ACC112 (cell line): ENCODE measurements around the gene TLR6.
"Not testable (repeated sequence)": the region's sequence is repeated elsewhere in the genome, so short reads cannot be mapped to it uniquely, and the experiment has no call there.

Experiments
- H2AFZ ChIP-seq: fragments of 200-600 bp; sonication (generic); one replicate; pipeline ENCODE4 v1.6.0; 2017; ENCODE audit warnings: antibody characterized with exemption, low read length; ENCODE audit not compliant: unreplicated experiment
- H3K27ac ChIP-seq: fragments of 200-600 bp; sonication (generic); 2 replicates; pipeline ENCODE4 v1.5.1; 2014; ENCODE audit warnings: low read depth, mild to moderate bottlenecking, antibody characterized with exemption, low read length, moderate library complexity
- H3K27me3 ChIP-seq: fragments of 200-600 bp; sonication (generic); 2 replicates; pipeline ENCODE4 v1.6.1; 2014; ENCODE audit warnings: mild to moderate bottlenecking, antibody characterized with exemption, low read length, moderate library complexity, mixed read lengths; ENCODE audit not compliant: insufficient read depth
- H3K36me3 ChIP-seq: fragments of 200-600 bp; sonication (generic); 2 replicates; pipeline ENCODE4 v1.6.1; 2016; ENCODE audit warnings: mild to moderate bottlenecking, antibody characterized with exemption, low read length, moderate library complexity, mixed read lengths; ENCODE audit not compliant: insufficient read depth
- H3K4me1 ChIP-seq: fragments of 200-600 bp; sonication (generic); one replicate; pipeline ENCODE4 v1.6.1; 2016; ENCODE audit warnings: low read length, mixed read lengths; ENCODE audit not compliant: insufficient read depth, unreplicated experiment, control insufficient read depth
- H3K4me3 ChIP-seq: fragments of 200-600 bp; sonication (generic); 2 replicates; pipeline ENCODE4 v1.5.1; 2014; ENCODE audit warnings: mild to moderate bottlenecking, low read depth, low read length
- H3K79me2 ChIP-seq: fragments of 200-600 bp; sonication (generic); one replicate; pipeline ENCODE4 v1.6.0; 2016; ENCODE audit warnings: low read length; ENCODE audit not compliant: control insufficient read depth, unreplicated experiment, insufficient read depth

The TLR6 gene

DNA sequence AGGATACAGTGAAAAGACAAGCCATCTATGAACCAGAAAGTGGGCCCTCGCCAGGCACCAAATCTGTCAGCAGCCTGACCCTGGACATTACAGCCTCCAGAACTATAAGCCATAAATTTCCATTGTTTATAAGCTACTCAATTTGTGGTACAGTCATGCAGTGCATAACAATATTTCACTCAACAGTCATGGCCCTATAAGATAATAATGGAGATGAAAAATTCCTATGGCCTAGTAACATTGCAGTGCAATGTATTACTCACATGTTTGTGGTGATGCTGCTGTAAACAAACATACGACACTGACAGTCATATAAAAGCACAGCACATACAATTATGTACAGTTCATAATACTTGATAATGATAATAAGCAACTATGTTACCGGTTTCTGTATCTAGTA is 34.9 kb downstream of the TLR6 start:
- Histone ChIP-seq H3K79me2 (no peaks in the 10 kb centered on the region), H3K27ac (no peak overlapping the region), H3K27me3 (no peaks in the 10 kb centered on the region), H3K36me3 (no peaks in the 10 kb centered on the region), H3K4me1 (no peaks in the 10 kb centered on the region), H2AFZ (no peak overlapping the region), H3K4me3 (no peak overlapping the region)

DNA sequence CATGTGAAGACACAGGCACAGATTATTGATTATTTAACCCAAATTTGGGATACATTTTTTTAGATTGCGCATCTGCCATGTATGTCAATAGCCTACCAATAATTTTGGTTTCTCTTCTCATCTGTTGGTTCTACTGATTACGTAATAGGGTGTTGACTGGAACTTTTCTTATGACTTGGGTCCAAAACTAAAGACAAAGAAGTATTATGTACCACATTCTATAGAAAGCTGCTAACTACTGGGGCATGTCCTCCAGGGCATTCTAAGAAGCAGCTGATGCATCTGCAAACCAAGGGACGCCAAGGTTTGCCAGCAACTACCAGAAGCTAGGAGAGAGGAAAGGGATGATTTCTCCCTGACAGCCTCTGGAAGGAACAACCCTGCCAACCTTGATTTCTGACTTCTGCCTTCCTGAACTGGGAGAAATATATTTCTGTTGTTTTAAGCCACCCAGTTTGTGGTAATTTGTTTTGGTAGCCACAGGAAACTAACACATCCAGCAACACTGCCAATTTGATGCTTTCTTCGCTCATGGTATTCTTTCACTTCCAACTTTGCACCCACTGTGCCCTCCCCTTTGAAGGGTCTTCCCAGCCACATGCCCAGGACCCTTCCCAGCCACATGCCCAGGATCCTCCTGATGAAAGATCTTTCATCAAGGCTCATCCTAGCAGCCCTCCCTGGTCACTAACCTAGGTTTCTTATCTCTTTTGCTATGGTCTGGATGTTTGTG is 36.1 kb downstream of the TLR6 start:
- Histone ChIP-seq H3K4me3 (no peak overlapping the region), H3K36me3 (no peaks in the 10 kb centered on the region), H3K4me1 (no peaks in the 10 kb centered on the region), H2AFZ (no peak overlapping the region), H3K79me2 (no peaks in the 10 kb centered on the region), H3K27ac (no peak overlapping the region), H3K27me3 (no peaks in the 10 kb centered on the region)

DNA sequence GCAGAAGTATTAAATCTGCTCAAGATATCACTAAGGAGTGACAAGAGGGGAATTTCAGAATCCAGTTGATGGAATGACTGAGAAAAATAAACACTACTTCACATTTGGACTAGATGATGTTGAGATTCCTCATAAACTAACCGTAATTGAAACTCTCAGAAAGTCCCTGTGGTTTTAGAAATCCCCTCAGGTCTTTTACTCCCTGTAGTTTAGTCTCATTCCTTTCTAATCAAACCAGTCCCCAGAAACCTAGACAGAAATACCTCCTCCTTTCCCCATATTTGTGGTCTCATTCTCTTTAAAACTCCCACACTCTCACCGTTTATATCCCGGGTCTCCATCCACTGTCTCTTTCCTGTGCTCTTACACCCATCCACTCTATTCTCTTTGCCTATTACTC is 37.0 kb downstream of the TLR6 start:
- H3K27me3 ChIP-seq = no peaks in the 10 kb centered on the region
- H3K4me3 ChIP-seq = no peak overlapping the region
- no peaks in the 10 kb centered on the region for H3K36me3 ChIP-seq
- H3K27ac ChIP-seq = no peak overlapping the region
- H2AFZ ChIP-seq = no peak overlapping the region
- no peaks in the 10 kb centered on the region for H3K4me1 ChIP-seq
- no peaks in the 10 kb centered on the region for H3K79me2 ChIP-seq

DNA sequence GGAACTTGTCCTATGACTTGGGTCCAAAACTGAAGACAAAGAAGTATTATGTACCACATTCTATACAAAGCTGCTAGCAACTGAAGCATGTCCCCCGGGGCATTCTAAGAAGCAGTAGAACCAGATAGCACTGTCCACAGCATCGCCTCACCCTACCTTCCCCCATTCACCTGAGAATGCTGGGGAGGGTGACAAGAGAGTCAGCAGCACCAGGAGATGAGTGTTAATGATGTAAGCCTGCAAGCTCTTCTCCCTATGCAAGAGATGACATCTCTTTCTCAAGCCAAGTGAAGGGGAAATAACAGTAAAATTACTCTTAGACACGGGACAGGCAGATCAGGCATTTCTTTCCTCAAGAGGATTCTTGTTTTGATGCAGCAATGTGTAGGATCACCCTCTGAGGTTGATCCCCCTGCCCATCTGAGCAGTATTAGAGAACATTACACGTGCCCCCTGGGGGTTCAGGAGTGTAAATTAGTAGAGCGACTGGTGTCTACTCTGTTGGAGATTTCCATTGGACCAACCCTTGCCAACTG is 38.1 kb downstream of the TLR6 start:
- Histone ChIP-seq H2AFZ (no peak overlapping the region), H3K4me3 (no peak overlapping the region), H3K36me3 (no peaks in the 10 kb centered on the region), H3K79me2 (no peaks in the 10 kb centered on the region), H3K27ac (no peak overlapping the region), H3K4me1 (no peaks in the 10 kb centered on the region), H3K27me3 (no peaks in the 10 kb centered on the region)

DNA sequence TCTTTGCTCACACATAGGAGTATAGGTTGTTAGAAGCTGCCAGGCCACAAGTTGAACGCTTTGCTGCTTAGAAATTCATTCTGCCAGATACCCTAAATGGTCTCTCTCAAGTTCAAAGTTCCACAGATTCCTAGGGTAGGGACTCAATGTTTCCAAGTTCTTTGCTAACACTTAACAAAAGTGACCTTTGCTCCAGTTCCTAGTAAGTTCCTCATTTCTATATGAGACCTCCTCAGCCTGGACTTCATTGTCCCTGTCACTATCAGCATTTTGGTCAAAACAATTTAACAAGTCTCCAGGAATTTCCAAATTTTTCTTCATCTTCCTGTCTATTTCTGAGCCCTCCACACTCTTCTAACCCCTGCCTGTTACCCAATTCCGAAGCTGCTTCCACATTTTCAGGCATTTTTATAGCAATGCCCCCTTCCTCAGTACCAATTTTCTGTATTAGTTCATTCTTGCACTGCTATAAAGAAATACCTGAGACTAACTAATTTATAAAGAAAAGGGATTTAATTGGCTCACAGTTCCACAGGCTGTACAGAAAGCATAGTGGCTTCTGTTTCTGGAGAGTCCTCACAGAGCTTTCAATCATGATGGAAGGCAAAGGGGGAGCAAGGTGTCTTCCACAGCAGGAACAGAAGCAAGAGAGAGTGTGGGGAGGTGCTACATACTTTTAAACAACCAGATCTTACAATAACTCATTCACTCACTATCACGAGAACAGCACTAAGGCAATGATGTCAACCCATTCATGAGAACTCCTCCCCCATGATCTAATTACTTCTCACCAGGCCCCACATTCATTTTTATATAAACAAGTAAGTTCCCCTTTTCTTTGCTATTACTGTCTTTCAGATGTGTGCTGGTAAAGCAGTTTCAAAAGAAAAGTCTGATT is 40.5 kb downstream of the TLR6 start:
- no peaks in the 10 kb centered on the region for H3K36me3 ChIP-seq
- H3K4me1 ChIP-seq = no peaks in the 10 kb centered on the region
- no peaks in the 10 kb centered on the region for H3K27me3 ChIP-seq
- H2AFZ ChIP-seq = no peak overlapping the region
- no peak overlapping the region for H3K4me3 ChIP-seq
- no peaks in the 10 kb centered on the region for H3K79me2 ChIP-seq
- no peak overlapping the region for H3K27ac ChIP-seq

DNA sequence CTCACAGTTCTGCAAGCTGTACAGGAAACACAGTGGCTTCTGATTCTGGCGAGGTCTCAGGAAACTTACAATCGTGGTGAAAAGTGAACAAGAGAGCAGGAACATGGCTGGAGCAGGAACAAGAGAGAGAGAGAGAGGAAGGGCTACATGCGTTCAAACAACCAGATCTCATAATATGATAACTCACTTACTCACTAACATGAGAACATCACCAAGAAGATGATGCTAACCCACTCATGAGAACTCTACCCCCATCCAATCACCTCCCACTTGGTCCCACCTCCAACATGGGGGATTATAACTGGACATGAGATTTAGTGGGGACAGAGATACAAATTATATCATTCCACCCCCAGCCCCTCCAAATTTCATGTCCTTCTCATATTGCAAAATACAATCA is 42.2 kb downstream of the TLR6 start:
- no peaks in the 10 kb centered on the region for H3K4me1 ChIP-seq
- H3K36me3 ChIP-seq = no peaks in the 10 kb centered on the region
- no peak overlapping the region for H3K4me3 ChIP-seq
- H2AFZ ChIP-seq = no peak overlapping the region
- H3K79me2 ChIP-seq = no peaks in the 10 kb centered on the region
- H3K27me3 ChIP-seq = no peaks in the 10 kb centered on the region
- H3K27ac ChIP-seq = no peak overlapping the region

DNA sequence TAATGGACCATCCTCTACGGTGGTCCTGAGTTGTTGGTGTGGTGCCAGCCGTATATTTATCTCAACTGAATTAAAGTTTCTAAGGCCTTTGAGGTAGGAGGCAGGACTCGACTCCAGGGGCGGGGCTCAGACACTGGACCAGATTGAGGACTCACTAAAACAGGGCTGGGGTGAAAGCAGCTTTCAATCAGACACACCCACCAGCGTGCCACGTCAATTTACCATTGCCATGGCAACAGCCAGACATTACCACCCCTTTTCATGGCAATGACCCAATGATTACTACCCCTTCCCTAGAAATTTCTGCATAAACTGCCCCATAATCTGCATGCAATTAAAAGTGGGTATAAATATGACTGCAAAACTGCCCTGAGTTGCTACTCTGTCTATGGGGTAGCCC is 45.3 kb downstream of the TLR6 start:
- no peak overlapping the region for H2AFZ ChIP-seq

DNA sequence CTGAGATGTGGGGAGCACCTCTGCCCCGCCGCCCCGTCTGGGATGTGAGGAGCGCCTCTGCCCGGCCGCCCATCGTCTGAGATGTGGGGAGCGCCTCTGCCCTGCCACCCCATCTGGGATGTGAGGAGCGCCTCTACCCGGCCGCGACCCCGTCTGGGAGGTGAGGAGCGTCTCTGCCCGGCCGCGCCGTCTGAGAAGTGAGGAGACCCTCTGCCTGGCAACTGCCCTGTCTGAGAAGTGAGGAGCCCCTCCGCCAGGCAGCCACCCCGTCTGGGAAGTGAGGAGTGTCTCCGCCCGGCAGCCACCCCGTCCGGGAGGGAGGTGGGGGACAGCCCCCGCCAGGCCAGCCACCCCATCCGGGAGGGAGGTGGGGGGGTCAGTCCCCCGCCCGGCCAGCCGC is 49.2 kb downstream of the TLR6 start:
- not testable (repeated sequence) for H3K4me3 ChIP-seq, H3K27me3 ChIP-seq, H3K79me2 ChIP-seq, H2AFZ ChIP-seq, H3K4me1 ChIP-seq, H3K27ac ChIP-seq, H3K36me3 ChIP-seq

More for the DNA sequence above, 45.3 kb downstream of the TLR6 start:
- H3K36me3 ChIP-seq = no peaks in the 10 kb centered on the region
- no peak overlapping the region for H3K4me3 ChIP-seq
- no peak overlapping the region for H3K27ac ChIP-seq
- no peaks in the 10 kb centered on the region for H3K79me2 ChIP-seq
- no peaks in the 10 kb centered on the region for H3K27me3 ChIP-seq
- H3K4me1 ChIP-seq = no peaks in the 10 kb centered on the region

DNA sequence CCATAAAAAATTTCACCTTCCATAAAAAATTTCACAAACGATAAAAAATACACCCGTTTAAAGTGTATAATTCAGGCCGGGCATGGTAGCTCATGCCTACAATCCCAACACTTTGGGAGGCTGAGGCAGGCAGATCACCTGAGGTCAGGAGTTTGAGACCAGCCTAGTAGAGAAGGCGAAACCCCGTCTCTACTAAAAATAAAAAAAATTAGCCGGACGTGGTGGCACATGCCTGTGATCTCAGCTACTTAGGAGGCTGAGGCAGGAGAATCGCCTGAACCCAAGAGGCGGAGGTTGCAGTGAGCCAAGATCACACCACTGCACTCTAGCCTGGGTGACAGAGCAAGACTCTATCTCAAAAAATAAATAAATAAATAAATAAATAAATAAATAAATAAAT is 50.4 kb downstream of the TLR6 start:
- H3K36me3 ChIP-seq, H2AFZ ChIP-seq, H3K4me3 ChIP-seq, H3K27me3 ChIP-seq, H3K79me2 ChIP-seq, H3K4me1 ChIP-seq, H3K27ac ChIP-seq: not testable (repeated sequence)

DNA sequence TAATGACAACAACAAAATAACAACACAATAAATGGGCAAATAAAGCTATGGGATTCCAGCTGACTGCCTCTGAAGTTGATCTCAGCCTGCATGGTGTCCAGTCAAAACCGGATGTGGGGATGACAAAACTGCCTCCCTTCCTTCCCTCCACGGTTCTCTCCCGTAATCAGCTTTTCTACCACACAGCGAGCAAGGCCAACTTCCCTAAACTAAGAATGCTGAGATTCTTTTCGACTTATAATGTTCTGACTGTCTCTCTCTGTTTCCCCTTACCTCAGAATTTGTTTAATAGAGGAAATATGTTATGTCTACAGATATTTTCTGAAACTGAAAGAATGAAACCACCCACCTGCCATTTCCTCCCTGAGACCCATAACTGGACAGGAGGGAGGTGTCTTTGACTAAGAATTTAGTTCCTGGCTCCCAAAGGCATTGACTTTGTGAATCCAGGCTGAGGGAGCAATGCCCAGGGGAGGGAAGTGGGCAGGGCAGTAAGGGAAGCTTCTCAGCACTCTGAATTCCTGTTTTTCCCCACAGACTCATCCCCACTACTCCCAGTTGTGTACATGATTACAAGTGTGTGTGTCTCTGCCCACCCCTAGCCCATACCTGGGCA is 51.0 kb downstream of the TLR6 start:
- H3K27me3 ChIP-seq = no peaks in the 10 kb centered on the region
- no peaks in the 10 kb centered on the region for H3K79me2 ChIP-seq
- H2AFZ ChIP-seq = peak overlapping the region; percentile 2
- H3K4me3 ChIP-seq = peak overlapping the region; percentile 15; the same call in 1 of the 2 replicates
- H3K27ac ChIP-seq = 0 out of 2 replicates have a peak overlapping the region, but pooled peaks have one; percentile 14
- peaks cover 8% of the 10 kb centered on the region for H3K4me1 ChIP-seq
- H3K36me3 ChIP-seq = no peaks in the 10 kb centered on the region
